ENCODE results near the gene ATXN1L. TPM values are rescaled to one million over a fixed set of nuclear protein-coding genes. Genes with fewer than 3 reads are reported as not detected.

Gene ATXN1L
- total and polyA plus RNA-seq, 4 donors = 5.7 to 15.0 (median 8.5) TPM

DNA sequence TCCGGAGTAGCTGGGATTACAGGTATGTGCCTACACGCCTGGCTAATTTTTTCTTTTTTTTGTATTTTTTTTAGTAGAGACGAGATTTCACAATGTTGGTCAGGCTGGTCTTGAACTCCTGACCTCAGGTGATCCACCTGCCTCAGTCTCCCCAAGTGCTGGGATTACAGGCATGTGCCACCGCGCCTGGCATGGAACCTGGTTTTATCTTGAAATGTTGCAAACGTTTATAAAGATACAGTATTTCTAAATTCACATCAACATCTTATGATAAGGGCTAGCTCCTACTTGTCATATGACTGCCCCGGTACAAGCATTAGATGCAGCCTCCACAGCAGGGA lies 48.1 kb downstream of the ATXN1L start (continued):
- TF ChIP-seq HNF4A (conservative IDR thresholded peaks at IDR 0.05) = no peak

GRCh38 chr16:71894229-71894920 lies 48.6 kb downstream of the ATXN1L start:
- peak overlapping the region; percentile 84 to 93 (median 91) for H3K4me3 ChIP-seq (ENCODE audit: low read depth in 1 of 3, low read length in 3 of 3)
- H3K9me3 ChIP-seq (ENCODE audit: control insufficient read depth in 4 of 4, low read length in 3 of 4) = no peaks in the 10 kb centered on the region
- no peak for TF ChIP-seq TAF1 (conservative IDR thresholded peaks at IDR 0.05)
- no peak for TF ChIP-seq HNF4A (conservative IDR thresholded peaks at IDR 0.05)
- peak; percentile 24 to 39 for TF ChIP-seq RAD21 (IDR thresholded peaks at IDR 0.05)
- peak; percentile 50 for DNase-seq (ENCODE audit: low spot score)
- under 1% methylated on average over 31 of the region's 31 CpGs for WGBS
- peak overlapping the region; percentile 80 to 98 for H3K27ac ChIP-seq (ENCODE audit: low read depth in 1 of 2, low read length in 2 of 2)
- peaks cover 0 to 16% (median 8%) of the 10 kb centered on the region in 4 donors for H3K4me1 ChIP-seq (ENCODE audit: control insufficient read depth in 4 of 4, insufficient read depth in 4 of 4, low read length in 3 of 4)
- no peaks in the 10 kb centered on the region for H3K27me3 ChIP-seq (ENCODE audit: control insufficient read depth in 4 of 4, insufficient read depth in 4 of 4, low read length in 3 of 4)
- H3K9ac ChIP-seq (ENCODE audit: low read depth in 1 of 2, low read length in 2 of 2) = peak overlapping the region; percentile 76 to 92
- no peaks in the 10 kb centered on the region for H3K36me3 ChIP-seq (ENCODE audit: control insufficient read depth in 4 of 4, insufficient read depth in 3 of 4, low read depth in 1 of 4, low read length in 3 of 4)

DNA sequence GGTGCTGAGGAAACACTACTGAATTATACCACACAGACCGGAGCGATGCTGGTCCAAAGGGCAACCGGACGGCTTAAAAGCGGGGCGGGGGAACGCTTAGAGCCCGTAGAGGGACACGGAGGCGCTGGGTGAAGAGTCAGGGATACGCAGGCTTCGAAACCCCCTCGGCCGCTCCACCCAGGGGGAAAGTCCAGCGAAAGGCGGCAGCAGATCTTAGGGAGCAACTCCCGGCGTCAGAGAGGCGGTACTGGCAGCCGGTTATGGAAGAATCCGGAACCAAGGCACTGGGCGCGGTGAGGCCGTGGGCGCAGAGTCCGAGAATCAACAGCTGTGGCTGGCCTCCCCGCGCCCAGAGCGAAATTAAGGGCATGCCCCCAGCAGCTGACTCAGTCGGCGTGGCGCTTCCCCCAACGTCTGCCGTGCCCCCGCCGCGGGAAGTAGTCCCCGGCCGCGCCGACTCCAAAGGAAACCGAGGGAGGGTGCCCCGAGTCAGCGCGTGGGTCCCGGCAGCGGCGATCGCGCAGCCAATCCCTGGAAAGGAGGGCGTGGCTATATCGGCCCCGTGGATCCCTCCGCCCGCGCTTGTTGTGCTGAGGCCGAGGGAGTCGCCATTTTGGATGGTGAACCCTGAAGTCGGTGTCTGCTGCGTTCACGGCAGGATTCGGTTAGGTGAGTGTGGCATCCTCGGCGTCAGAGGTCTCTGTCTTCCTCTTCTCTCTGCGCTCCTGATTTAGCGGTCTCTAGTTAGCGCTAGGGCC lies 49.3 kb downstream of the ATXN1L start, which contains the start of gene IST1:
Gene IST1 (plus strand): TSS at position 611 of the 758 bp plus-strand sequence. CDS start 20,110 bp downstream, outside the sequence.
- Histone ChIP-seq H3K9me3 (ENCODE audit: control insufficient read depth in 4 of 4, low read length in 3 of 4) (no peaks in the 10 kb centered on the region), H3K27ac (ENCODE audit: low read depth in 1 of 2, low read length in 2 of 2) (peak within 1 kb of the TSS; percentile 80 to 98), H3K36me3 (ENCODE audit: control insufficient read depth in 4 of 4, insufficient read depth in 3 of 4, low read depth in 1 of 4, low read length in 3 of 4) (no peaks in the 10 kb centered on the region), H3K4me3 (ENCODE audit: low read depth in 1 of 3, low read length in 3 of 3) (peak within 1 kb of the TSS; percentile 86 to 93 (median 91)), H3K9ac (ENCODE audit: low read depth in 1 of 2, low read length in 2 of 2) (peak within 1 kb of the TSS; percentile 92 to 93), H3K27me3 (ENCODE audit: control insufficient read depth in 4 of 4, insufficient read depth in 4 of 4, low read length in 3 of 4) (no peaks in the 10 kb centered on the region), H3K4me1 (ENCODE audit: control insufficient read depth in 4 of 4, insufficient read depth in 4 of 4, low read length in 3 of 4) (peaks cover 0 to 20% (median 8%) of the 10 kb centered on the region in 4 donors)
- WGBS = under 1% methylated on average over 67 of the region's 67 CpGs
- TF ChIP-seq SP1 (IDR thresholded peaks at IDR 0.05) = peak; percentile 83
- peak; percentile 95 for TF ChIP-seq TAF1 (conservative IDR thresholded peaks at IDR 0.05)
- TF ChIP-seq NR2F2 (IDR thresholded peaks at IDR 0.05) = peak; percentile 89
- TF ChIP-seq ATF3 (IDR thresholded peaks at IDR 0.05) = peak; percentile 33
- TF ChIP-seq FOXA2 (IDR thresholded peaks at IDR 0.05) = peak; percentile 24
- TF ChIP-seq HNF4G (IDR thresholded peaks at IDR 0.05) = peak; percentile 65
- TF ChIP-seq FOXA1 (IDR thresholded peaks at IDR 0.05) = peak; percentile 36
- TF ChIP-seq, protein P1, sequence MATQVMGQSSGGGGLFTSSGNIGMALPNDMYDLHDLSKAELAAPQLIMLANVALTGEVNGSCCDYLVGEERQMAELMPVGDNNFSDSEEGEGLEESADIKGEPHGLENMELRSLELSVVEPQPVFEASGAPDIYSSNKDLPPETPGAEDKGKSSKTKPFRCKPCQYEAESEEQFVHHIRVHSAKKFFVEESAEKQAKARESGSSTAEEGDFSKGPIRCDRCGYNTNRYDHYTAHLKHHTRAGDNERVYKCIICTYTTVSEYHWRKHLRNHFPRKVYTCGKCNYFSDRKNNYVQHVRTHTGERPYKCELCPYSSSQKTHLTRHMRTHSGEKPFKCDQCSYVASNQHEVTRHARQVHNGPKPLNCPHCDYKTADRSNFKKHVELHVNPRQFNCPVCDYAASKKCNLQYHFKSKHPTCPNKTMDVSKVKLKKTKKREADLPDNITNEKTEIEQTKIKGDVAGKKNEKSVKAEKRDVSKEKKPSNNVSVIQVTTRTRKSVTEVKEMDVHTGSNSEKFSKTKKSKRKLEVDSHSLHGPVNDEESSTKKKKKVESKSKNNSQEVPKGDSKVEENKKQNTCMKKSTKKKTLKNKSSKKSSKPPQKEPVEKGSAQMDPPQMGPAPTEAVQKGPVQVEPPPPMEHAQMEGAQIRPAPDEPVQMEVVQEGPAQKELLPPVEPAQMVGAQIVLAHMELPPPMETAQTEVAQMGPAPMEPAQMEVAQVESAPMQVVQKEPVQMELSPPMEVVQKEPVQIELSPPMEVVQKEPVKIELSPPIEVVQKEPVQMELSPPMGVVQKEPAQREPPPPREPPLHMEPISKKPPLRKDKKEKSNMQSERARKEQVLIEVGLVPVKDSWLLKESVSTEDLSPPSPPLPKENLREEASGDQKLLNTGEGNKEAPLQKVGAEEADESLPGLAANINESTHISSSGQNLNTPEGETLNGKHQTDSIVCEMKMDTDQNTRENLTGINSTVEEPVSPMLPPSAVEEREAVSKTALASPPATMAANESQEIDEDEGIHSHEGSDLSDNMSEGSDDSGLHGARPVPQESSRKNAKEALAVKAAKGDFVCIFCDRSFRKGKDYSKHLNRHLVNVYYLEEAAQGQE (IDR thresholded peaks at IDR 0.05) = peak; percentile 70
- TF ChIP-seq, protein P2, sequence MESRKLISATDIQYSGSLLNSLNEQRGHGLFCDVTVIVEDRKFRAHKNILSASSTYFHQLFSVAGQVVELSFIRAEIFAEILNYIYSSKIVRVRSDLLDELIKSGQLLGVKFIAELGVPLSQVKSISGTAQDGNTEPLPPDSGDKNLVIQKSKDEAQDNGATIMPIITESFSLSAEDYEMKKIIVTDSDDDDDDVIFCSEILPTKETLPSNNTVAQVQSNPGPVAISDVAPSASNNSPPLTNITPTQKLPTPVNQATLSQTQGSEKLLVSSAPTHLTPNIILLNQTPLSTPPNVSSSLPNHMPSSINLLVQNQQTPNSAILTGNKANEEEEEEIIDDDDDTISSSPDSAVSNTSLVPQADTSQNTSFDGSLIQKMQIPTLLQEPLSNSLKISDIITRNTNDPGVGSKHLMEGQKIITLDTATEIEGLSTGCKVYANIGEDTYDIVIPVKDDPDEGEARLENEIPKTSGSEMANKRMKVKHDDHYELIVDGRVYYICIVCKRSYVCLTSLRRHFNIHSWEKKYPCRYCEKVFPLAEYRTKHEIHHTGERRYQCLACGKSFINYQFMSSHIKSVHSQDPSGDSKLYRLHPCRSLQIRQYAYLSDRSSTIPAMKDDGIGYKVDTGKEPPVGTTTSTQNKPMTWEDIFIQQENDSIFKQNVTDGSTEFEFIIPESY (IDR thresholded peaks at IDR 0.05) = no peak
- TF ChIP-seq EGR1 (IDR thresholded peaks at IDR 0.05; ENCODE audit: low read depth in 2 of 2) = peak; percentile 35 to 50
- TF ChIP-seq GABPA (IDR thresholded peaks at IDR 0.05 in 1 of 2, conservative IDR thresholded peaks at IDR 0.05 in 1 of 2) = peak in 1 of 2 donors; percentile 64
- peak; percentile 37 to 49 for TF ChIP-seq JUND (IDR thresholded peaks at IDR 0.05)
- peak; percentile 99 for TF ChIP-seq YY1 (IDR thresholded peaks at IDR 0.05)
- TF ChIP-seq RXRA (IDR thresholded peaks at IDR 0.05) = peak; percentile 2 to 75
- TF ChIP-seq MAX (IDR thresholded peaks at IDR 0.05) = peak; percentile 48
- no peak for TF ChIP-seq CTCF (IDR thresholded peaks at IDR 0.05; ENCODE audit: low read depth, low read length, missing input control)
- TF ChIP-seq RAD21 (IDR thresholded peaks at IDR 0.05) = peak in 1 of 2 donors; percentile 38
- TF ChIP-seq HNF4A (conservative IDR thresholded peaks at IDR 0.05) = peak; percentile 82 to 87
- DNase-seq (ENCODE audit: low spot score) = peak; percentile 96
